ES-I3 (cell line): ENCODE measurements around the gene RGL4.
"Not testable (repeated sequence)": the region's sequence is repeated elsewhere in the genome, so short reads cannot be mapped to it uniquely, and the experiment has no call there.

Experiments
- H3K36me3 ChIP-seq: 2 replicates; pipeline ENCODE4 v1.6.1; 2013; ENCODE audit warnings: mild to moderate bottlenecking, low read length, control low read depth, moderate library complexity; ENCODE audit not compliant: insufficient read depth
- H3K4me1 ChIP-seq: 2 replicates; pipeline ENCODE4 v1.6.1; 2013; ENCODE audit warnings: mild to moderate bottlenecking, control low read depth, low read length; ENCODE audit not compliant: insufficient read depth
- H3K9ac ChIP-seq: 2 replicates; pipeline ENCODE4 v1.6.1; 2013; ENCODE audit warnings: low read depth, mild to moderate bottlenecking, low read length, moderate library complexity
- H3K9me3 ChIP-seq: 2 replicates; pipeline ENCODE4 v1.6.1; 2013; ENCODE audit warnings: mild to moderate bottlenecking, low read length, moderate library complexity; ENCODE audit not compliant: control insufficient read depth, insufficient read depth

Gene RGL4

DNA sequence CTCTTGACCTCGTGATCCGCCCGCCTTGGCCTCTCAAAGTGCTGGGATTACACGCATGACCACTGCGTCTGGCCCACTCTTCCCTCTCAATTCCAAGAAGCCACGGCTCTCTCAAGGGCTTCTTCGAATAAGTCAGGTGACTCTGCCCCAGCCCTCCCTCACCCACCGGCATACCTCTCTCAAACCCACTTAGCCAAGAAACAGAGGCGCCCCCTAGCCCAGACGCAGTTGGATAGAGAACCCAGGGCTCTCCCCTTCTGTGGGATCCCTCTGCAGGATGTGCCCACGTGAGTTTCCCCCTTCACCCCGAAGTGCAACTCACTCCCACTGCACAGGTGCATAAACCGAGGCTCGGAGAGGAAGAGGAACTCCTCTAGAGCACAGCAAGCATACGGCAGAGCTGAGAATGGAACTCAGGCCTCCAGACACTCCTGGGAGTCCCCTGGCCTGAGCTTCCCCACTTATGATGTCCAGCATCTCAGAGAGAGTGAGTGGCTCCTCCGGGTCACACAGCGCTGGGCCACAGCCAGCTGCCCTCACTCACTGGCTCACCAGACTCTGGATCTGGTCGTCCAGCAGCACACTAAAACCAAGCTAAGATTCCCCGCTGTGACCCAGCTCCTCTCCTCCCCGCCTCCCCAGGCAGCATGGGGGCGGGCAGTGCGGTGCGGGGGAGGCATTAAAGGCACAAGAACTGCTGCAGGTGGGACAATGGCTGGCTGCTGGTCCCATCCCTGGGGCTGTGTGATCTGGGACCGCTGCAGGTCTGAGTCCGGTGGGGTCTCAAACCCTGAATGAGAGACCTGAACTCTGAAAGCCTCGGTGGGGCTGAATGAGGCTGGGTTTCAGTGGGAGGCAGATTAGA, 16.8 kb upstream of the RGL4 start:
- Histone ChIP-seq H3K4me1 (peaks cover 5% of the 10 kb centered on the region; the same call in 1 of the 2 replicates), H3K36me3 (no peaks in the 10 kb centered on the region), H3K9me3 (no peaks in the 10 kb centered on the region), H3K9ac (no peak overlapping the region)

GRCh38 chr22:23674886-23675501, 15.8 kb upstream of the RGL4 start:
- H3K9ac ChIP-seq, H3K36me3 ChIP-seq, H3K9me3 ChIP-seq, H3K4me1 ChIP-seq: not testable (repeated sequence)

DNA sequence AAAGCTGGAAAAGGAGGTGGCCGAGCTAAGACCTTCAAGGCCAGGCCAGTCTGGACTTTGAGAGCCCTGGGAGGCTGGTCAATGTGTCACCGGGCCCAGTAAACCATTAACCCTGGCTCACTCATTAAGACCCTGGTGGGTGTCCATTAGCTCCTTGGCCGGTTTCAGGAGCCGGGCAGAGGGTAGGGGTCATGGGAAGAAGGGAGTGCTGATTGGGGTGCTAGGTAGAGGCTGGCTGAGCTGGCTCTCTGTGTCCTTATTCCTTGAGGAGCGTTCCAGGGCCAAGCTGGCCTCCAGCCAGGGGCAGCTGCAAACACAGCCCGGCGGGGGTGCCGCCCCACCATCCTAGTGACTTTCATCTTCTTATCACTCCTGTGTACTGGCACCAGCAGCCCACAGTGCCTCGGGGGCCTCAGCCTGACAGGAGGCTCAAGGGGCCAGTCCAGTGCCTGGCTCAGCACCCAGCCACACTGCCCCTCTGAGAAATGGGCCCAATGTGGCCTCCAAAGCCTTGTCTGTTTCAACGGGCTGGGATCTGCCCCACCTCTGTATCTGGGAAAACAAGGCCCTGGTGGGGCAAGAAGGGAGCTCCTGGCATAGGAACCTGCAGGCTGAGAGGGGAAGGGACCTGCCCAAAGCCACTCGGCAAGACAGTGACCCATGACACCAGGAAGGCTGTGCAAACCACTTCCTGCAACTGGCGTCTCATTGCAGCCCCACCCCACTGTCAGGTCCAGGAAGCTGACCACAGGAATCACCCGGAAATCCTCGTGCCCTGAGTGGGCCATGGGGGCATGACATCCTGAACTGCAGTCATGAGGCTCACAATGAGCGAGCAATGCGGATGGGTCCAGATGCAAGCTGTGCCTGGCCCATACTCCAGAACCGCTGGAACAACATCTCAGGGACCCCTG, 15.1 kb upstream of the RGL4 start:
- H3K36me3 ChIP-seq, result no peaks in the 10 kb centered on the region
- H3K4me1 ChIP-seq, result peaks cover 5% of the 10 kb centered on the region; the same call in 1 of the 2 replicates
- H3K9me3 ChIP-seq, result no peaks in the 10 kb centered on the region
- no peak overlapping the region for H3K9ac ChIP-seq

- not testable (repeated sequence) for H3K36me3 ChIP-seq, H3K4me1 ChIP-seq, H3K9me3 ChIP-seq, H3K9ac ChIP-seq
Observed at GRCh38 chr22:23676841-23677700, 13.7 kb upstream of the RGL4 start.

- Histone ChIP-seq H3K9me3 (no peaks in the 10 kb centered on the region), H3K9ac (no peak overlapping the region), H3K36me3 (no peaks in the 10 kb centered on the region), H3K4me1 (peaks cover 5% of the 10 kb centered on the region; the same call in 1 of the 2 replicates)
Observed at GRCh38 chr22:23677701-23677995, 13.2 kb upstream of the RGL4 start.

DNA sequence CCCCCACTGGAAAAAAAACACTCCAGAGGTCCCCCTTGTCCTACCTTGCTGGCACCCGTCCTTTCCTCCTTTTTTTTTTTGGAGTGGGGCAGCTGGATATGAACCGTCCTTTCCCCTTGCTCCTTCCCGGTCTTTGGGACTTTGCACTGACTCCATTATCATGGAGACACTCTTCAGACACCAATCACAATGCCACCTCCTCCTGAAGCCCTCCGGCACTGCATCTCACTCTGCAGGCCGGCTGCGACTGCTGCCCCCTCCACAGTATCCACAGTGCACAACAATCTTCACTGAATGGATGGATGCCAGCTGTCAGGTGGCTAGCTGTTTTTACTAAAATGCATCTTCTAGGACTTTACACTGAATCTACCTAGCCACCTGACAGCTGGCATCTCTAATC, 12.7 kb upstream of the RGL4 start:
- no peak overlapping the region for H3K9ac ChIP-seq
- H3K4me1 ChIP-seq, result peaks cover 5% of the 10 kb centered on the region; the same call in 1 of the 2 replicates
- H3K9me3 ChIP-seq, result no peaks in the 10 kb centered on the region
- H3K36me3 ChIP-seq, result no peaks in the 10 kb centered on the region

DNA sequence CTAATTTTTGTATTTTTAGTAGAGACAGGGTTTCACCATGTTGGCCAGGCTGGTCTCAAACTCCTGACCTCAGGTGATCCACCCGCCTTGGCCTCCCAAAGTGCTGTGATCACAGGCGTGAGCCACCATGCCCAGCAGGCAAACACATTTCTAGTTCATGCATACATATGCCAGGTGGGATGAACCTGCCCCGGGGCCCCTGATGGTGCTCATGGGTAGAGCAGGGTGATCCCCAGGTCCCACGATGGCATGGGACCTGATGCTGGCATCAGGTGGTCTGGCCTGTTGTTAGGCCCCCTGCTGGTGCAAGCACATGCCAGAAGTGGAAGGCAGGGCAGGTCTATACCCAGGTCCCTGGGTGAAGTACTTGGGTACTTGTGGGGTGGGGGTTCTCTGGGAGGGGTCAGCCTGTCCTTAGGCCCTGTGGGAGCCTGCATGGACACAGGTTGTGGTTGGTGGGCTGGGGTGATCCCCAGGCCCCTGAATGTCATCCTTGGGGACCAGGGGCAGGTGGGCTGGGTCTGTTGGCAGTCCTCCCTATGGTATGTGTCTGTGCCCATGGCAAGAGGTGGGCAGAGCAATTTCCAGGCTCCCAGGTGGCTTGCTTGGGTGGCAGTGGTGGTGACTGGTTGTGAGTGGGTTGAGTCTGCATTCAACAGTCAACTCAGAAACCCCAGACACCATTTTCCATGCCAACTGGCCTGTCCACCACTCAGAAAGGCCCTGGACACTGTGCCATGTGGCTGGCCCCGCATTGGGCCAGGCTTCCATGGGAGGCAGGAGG, 9.6 kb upstream of the RGL4 start:
- Histone ChIP-seq H3K36me3 (no peaks in the 10 kb centered on the region; the same call in 1 of the 2 replicates), H3K9ac (no peak overlapping the region), H3K4me1 (no peaks in the 10 kb centered on the region), H3K9me3 (no peaks in the 10 kb centered on the region)

DNA sequence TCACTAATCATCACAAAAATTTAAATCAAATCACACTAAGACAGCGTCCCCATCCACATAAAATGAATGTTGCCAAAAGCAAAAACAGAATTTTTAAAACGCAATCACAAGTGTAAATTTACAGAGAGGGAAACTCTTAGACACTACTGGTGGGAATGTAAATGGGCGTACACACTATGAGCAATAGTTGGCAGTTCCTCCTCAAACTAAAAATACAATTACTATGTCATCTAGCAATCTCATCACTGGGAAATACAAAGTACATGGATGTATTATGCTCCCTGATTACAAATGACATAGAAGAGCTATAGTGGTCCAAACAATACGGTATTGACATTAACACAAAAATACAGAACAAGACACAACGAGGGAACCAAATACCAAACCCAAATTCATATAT, 8.7 kb upstream of the RGL4 start:
- no peaks in the 10 kb centered on the region; the same call in 1 of the 2 replicates for H3K36me3 ChIP-seq
- no peaks in the 10 kb centered on the region for H3K4me1 ChIP-seq
- no peaks in the 10 kb centered on the region for H3K9me3 ChIP-seq
- no peak overlapping the region; the same call in 1 of the 2 replicates for H3K9ac ChIP-seq

- H3K9me3 ChIP-seq, result no peaks in the 10 kb centered on the region
- H3K4me1 ChIP-seq, result no peaks in the 10 kb centered on the region
- H3K36me3 ChIP-seq, result no peaks in the 10 kb centered on the region; the same call in 1 of the 2 replicates
- no peak overlapping the region for H3K9ac ChIP-seq
Observed at GRCh38 chr22:23682827-23683355, 7.9 kb upstream of the RGL4 start.

DNA sequence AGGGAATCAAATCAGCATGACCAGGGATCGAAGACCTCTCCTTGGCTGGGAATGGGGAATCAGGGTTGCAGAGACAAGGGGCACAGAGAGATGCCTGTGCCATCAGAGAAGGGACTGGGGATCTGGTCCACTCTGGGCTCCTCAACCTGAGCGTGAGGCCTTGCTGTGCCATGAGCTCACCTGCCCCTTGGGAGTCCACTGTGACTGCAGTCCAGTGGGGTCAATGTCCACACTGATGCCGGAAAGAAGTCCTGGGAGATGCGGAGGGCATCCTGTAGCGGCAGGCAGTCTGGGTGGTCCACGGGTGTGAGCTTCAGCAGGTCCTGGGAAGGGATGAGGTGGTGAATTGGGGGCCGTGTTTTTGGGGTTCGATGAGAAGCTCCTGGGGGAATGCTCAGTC, 7.3 kb upstream of the RGL4 start:
- Histone ChIP-seq H3K9ac (no peak overlapping the region), H3K9me3 (no peaks in the 10 kb centered on the region), H3K36me3 (no peaks in the 10 kb centered on the region; the same call in 1 of the 2 replicates), H3K4me1 (no peaks in the 10 kb centered on the region)

DNA sequence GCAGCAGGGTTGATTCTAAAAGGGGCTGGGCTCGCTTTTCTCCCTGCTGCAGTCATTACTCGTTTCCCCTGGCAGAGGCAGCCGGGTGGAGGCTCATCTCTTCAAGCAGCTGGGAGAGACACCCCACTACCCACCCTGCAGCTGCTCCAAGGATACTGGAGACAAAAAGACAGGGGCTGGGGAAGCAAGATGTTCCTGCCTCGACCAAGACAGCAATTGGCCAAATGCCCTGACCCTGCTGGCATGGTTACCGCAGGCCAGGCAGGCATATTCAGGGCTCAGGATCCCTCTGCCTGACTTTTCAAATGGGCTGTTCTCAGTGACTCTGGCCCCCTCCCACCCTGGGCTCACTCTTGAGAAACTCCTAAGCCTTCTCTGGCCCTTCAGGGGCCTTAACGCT, 6.8 kb upstream of the RGL4 start:
- no peak overlapping the region for H3K9ac ChIP-seq
- H3K4me1 ChIP-seq, result no peaks in the 10 kb centered on the region
- H3K9me3 ChIP-seq, result no peaks in the 10 kb centered on the region
- H3K36me3 ChIP-seq, result no peaks in the 10 kb centered on the region; the same call in 1 of the 2 replicates

DNA sequence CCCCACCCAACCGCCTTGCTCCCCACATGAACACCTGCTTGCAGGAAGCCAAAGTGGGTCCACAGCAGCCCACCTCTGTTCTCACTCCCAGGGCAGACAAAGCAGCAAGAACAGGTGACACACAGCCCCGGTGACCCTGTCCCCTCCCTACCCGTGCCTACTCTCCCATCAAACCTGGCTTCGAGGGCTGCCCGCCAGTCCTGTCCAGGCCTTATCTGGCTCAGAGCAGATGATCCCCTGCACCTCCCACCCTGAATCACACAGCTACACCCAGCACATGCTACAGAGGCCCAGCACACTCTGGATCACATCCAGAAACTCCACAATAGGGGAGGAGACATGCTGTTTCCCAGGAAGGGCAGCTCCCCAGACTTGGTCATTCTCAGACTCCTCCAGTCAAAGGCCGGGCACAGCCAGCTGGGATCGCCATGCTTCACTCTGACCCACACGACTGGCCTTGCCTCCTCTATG, 6.2 kb upstream of the RGL4 start:
- no peaks in the 10 kb centered on the region for H3K4me1 ChIP-seq

More for the DNA sequence above, 6.2 kb upstream of the RGL4 start:
- no peak overlapping the region for H3K9ac ChIP-seq
- H3K36me3 ChIP-seq, result no peaks in the 10 kb centered on the region; the same call in 1 of the 2 replicates
- H3K9me3 ChIP-seq, result no peaks in the 10 kb centered on the region
